GM20000 (cell line): Measurements from ENCODE around the gene DIP2C.

ENCODE experiments used
- DNase-seq: peaks from one replicate; pipeline ENCODE4 v3.0.0; 2012; ENCODE audit warnings: low spot score
- CTCF ChIP-seq: IDR thresholded peaks from 2 replicates; pipeline ENCODE4 v1.5.1; 2012; ENCODE audit warnings: mild to moderate bottlenecking, control low read depth; ENCODE audit errors: extremely low read depth, missing control alignments

Gene DIP2C

GRCh38 chr10:279232-279631, 410.2 kb downstream of the DIP2C start:
- no peak for TF ChIP-seq CTCF
- no peak for DNase-seq

GRCh38 chr10:278707-279106, 410.8 kb downstream of the DIP2C start:
- no peak for DNase-seq
- TF ChIP-seq CTCF: no peak

- TF ChIP-seq CTCF: no peak
- no peak for DNase-seq
Measured at GRCh38 chr10:277963-278362, 411.5 kb downstream of the DIP2C start.

- DNase-seq: no peak
- no peak for TF ChIP-seq CTCF
Measured at GRCh38 chr10:275680-276079, 413.8 kb downstream of the DIP2C start.

GRCh38 chr10:274866-275265, 414.6 kb downstream of the DIP2C start:
- TF ChIP-seq CTCF: no peak
- no peak for DNase-seq

- TF ChIP-seq CTCF: no peak
- DNase-seq: no peak
Measured at GRCh38 chr10:273088-273487, 416.4 kb downstream of the DIP2C start.

- no peak for DNase-seq
- TF ChIP-seq CTCF: no peak
Measured at GRCh38 chr10:271722-272121, 417.7 kb downstream of the DIP2C start.
